PC-3 (cell line): ENCODE data around the gene XNDC1N.

Experiments
- CTCF ChIP-seq: fragments of 300-600 bp; sonication (generic); conservative IDR thresholded peaks from 2 replicates; pipeline ENCODE4 v1.5.1; 2017; ENCODE audit warnings: antibody characterized with exemption, low read depth, mild to moderate bottlenecking, low read length
- EZH2phosphoT487 ChIP-seq: fragments of 300-600 bp; sonication (generic); IDR thresholded peaks from 2 replicates; pipeline ENCODE4 v1.6.1; 2018; ENCODE audit warnings: mild to moderate bottlenecking, antibody characterized with exemption, low read length, borderline replicate concordance

- TF ChIP-seq CTCF (no peak), EZH2phosphoT487 (no peak)
Observed at GRCh38 chr11:71940561-71941219, 12.3 kb upstream of the XNDC1N start.
